ENCODE data around the gene PRSS16. TPM values are rescaled to one million over a fixed set of nuclear protein-coding genes. Genes with fewer than 3 reads are reported as not detected.

The PRSS16 gene
- total and polyA plus RNA-seq, 5 donors = 0.26 to 1.7 (median 0.61) TPM; not detected in 1

GRCh38 chr6:27267857-27268434, 20.4 kb downstream of the PRSS16 start:
- Histone ChIP-seq H3K9me3 (ENCODE audit: control insufficient read depth, low read length) (no peaks in the 10 kb centered on the region), H3K4me1 (ENCODE audit: control insufficient read depth, insufficient read depth, low read length) (no peaks in the 10 kb centered on the region), H3K4me3 (ENCODE audit: low read length) (no peak overlapping the region), H3K27ac (ENCODE audit: low read length) (no peak overlapping the region), H3K27me3 (ENCODE audit: control insufficient read depth, insufficient read depth) (peaks cover 6% of the 10 kb centered on the region)
- intact Hi-C loops (cut with DNase I) = no loop called here
- ATAC-seq = no peak
- no peak for DNase-seq
- 7% methylated on average over 22 of the region's 22 CpGs for WGBS

GRCh38 chr6:27268803-27269202, 21.3 kb downstream of the PRSS16 start:
- Histone ChIP-seq H3K4me1 (ENCODE audit: control insufficient read depth, insufficient read depth, low read length) (no peaks in the 10 kb centered on the region), H3K27me3 (ENCODE audit: control insufficient read depth, insufficient read depth) (peaks cover 7% of the 10 kb centered on the region), H3K4me3 (ENCODE audit: low read length) (no peak overlapping the region), H3K27ac (ENCODE audit: low read length) (no peak overlapping the region), H3K9me3 (ENCODE audit: control insufficient read depth, low read length) (no peaks in the 10 kb centered on the region)
- DNase-seq (no peak), ATAC-seq (no peak)
- WGBS = 73% methylated on average over 14 of the region's 14 CpGs
- intact Hi-C loops (cut with DNase I) = no loop called here

- Histone ChIP-seq H3K4me1 (ENCODE audit: control insufficient read depth, insufficient read depth, low read length) (no peaks in the 10 kb centered on the region), H3K9me3 (ENCODE audit: control insufficient read depth, low read length) (peaks cover 3% of the 10 kb centered on the region), H3K27ac (ENCODE audit: low read length) (no peak overlapping the region), H3K4me3 (ENCODE audit: low read length) (no peak overlapping the region), H3K27me3 (ENCODE audit: control insufficient read depth, insufficient read depth) (peaks cover 10% of the 10 kb centered on the region)
- intact Hi-C loops (cut with DNase I) = no loop called here
- 58% methylated on average over 11 of the region's 11 CpGs for WGBS
- DNase-seq (no peak), ATAC-seq (no peak)
Observed at GRCh38 chr6:27273783-27274182, 26.3 kb downstream of the PRSS16 start.

DNA sequence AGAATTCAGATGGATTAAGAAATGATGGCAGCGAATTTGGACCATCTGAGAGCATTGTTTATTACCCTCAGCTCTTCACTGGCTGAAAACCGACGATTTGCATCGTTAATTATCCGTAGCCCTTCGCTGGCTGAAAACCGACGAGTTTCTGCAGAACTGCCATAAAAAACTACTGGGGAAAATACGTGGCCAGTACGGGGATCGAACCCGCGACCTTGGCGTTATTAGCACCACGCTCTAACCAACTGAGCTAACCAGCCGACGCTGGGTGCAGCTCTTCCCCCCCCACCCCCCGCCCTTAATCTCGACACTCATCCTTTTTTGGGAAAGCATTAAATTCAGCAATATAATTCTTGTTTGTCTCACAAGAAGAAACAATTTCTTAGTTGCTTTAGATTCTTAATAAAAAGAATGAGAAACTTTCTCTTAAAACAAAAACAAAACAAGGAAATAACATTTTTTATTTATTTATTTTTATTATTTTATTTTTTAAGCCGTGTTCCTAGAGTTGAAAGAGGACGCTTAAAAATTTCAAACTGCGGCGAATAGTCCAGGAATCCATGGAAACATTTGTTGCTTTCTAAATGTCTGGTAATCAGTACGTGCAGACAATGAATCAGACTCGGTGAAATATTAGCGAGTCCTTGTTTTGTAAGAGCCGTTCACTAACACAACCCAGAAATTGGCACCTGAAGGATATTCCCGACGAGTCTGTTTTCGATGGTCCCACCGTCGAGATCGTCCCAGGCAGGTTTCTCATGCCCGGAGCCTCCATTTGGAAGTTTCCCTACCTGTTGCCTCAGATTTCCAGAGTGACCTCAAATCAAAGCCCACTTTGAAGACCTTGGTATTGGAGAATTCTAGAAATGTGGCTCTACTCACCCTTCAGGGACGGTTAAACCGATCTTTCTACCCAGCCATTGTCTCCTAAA, 27.8 kb downstream of the PRSS16 start:
- no peak for ATAC-seq

DNA sequence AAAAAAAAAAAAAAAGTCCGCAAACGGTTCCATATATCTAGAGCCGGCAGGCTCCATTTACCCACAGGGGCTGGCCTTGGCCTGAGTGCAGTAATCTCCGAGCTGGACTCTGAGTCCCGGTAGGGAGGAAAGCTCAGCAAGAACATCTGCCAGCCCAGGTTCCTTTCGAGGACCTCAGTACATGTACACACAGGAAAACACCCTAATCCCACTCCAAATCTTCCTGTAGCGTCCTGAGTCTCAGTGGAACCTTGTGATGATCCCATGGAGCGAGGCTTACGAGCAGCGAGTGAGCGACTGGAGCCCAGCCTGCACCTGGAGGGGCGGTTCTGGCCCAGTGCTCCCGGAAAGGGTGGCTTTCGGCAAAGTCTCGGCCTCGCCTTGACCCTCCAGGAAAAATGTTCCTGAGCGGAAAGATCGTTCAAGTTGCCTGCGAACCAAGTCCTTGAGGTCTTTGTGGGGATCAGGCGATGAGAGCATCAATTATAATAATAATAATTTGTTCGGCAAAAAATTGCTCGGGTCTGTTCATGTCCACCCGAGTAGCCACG, 32.1 kb downstream of the PRSS16 start:
- H3K9me3 ChIP-seq (ENCODE audit: control insufficient read depth, low read length) = peaks cover 5% of the 10 kb centered on the region
- ATAC-seq (no peak), DNase-seq (no peak)
- H3K4me3 ChIP-seq (ENCODE audit: low read length) = no peak overlapping the region
- WGBS = 5% methylated on average over 24 of the region's 24 CpGs
- no peaks in the 10 kb centered on the region for H3K4me1 ChIP-seq (ENCODE audit: control insufficient read depth, insufficient read depth, low read length)
- intact Hi-C loops (cut with DNase I) = no loop called here
- no peak overlapping the region for H3K27ac ChIP-seq (ENCODE audit: low read length)
- peaks cover 16% of the 10 kb centered on the region for H3K27me3 ChIP-seq (ENCODE audit: control insufficient read depth, insufficient read depth)

More for the DNA sequence above, 27.8 kb downstream of the PRSS16 start:
- no peaks in the 10 kb centered on the region for H3K4me1 ChIP-seq (ENCODE audit: control insufficient read depth, insufficient read depth, low read length)
- H3K4me3 ChIP-seq (ENCODE audit: low read length) = peak overlapping the region; percentile 13
- intact Hi-C loops (cut with DNase I) = no loop called here
- peaks cover 3% of the 10 kb centered on the region for H3K9me3 ChIP-seq (ENCODE audit: control insufficient read depth, low read length)
- no peak overlapping the region for H3K27ac ChIP-seq (ENCODE audit: low read length)
- no peak for DNase-seq
- 19% methylated on average over 36 of the region's 36 CpGs for WGBS
- H3K27me3 ChIP-seq (ENCODE audit: control insufficient read depth, insufficient read depth) = peaks cover 12% of the 10 kb centered on the region

DNA sequence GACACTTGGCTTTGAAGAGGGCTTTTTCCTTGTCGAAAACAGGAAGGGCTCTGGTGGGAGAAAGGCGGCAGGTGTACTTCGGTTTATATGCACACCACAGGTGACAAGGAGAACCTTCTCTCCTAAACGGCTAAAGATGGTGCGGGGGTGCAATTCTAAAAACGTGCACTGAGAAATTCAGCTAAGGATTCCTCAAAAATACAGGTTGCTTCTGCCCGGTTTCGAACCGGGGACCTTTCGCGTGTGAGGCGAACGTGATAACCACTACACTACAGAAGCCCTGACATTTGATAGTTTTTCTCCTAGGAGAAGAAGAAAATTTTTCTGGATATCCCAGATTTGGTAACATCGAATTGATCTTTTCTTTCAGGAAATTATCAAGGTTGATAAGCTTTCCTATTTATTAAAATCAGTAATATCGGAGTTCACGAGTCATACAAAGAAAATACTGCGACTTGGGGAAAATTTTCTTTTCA, 32.6 kb downstream of the PRSS16 start:
- 2% methylated on average over 17 of the region's 17 CpGs for WGBS
- no peak for ATAC-seq
- intact Hi-C loops (cut with DNase I) = no loop called here
- H3K4me3 ChIP-seq (ENCODE audit: low read length) = no peak overlapping the region
- H3K9me3 ChIP-seq (ENCODE audit: control insufficient read depth, low read length) = peaks cover 5% of the 10 kb centered on the region
- H3K4me1 ChIP-seq (ENCODE audit: control insufficient read depth, insufficient read depth, low read length) = no peaks in the 10 kb centered on the region
- no peak overlapping the region for H3K27ac ChIP-seq (ENCODE audit: low read length)
- peaks cover 16% of the 10 kb centered on the region for H3K27me3 ChIP-seq (ENCODE audit: control insufficient read depth, insufficient read depth)
- DNase-seq = no peak

DNA sequence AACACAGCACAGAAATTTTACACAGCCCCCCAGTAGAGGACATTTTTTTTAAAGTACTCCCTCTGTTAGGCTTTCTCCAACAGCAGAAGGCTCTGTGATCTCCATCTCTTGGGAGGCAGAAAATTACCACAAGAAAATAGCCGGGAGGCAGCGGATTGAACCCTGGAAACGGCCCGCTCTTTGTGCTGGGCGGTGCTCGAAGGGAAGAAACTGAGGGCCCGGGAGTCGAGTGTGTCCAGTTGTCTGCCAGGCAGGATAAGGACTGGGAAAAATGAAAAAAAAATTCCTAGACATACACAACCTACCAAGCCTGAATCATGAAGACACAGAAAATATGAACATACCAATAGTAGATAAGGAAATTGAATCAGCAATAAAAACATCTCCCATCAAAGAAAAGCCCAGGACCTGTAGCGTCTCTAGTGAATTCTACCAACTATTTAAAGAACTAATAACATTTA, 33.1 kb downstream of the PRSS16 start:
- intact Hi-C loops (cut with DNase I) = no loop called here
- H3K9me3 ChIP-seq (ENCODE audit: control insufficient read depth, low read length) = peaks cover 5% of the 10 kb centered on the region
- ATAC-seq (no peak), DNase-seq (no peak)
- peaks cover 16% of the 10 kb centered on the region for H3K27me3 ChIP-seq (ENCODE audit: control insufficient read depth, insufficient read depth)
- H3K4me3 ChIP-seq (ENCODE audit: low read length) = no peak overlapping the region
- no peaks in the 10 kb centered on the region for H3K4me1 ChIP-seq (ENCODE audit: control insufficient read depth, insufficient read depth, low read length)
- no peak overlapping the region for H3K27ac ChIP-seq (ENCODE audit: low read length)
- WGBS = 6% methylated on average over 9 of the region's 9 CpGs

- Histone ChIP-seq H3K27me3 (ENCODE audit: control insufficient read depth, insufficient read depth) (peaks cover 19% of the 10 kb centered on the region), H3K9me3 (ENCODE audit: control insufficient read depth, low read length) (peaks cover 5% of the 10 kb centered on the region), H3K4me1 (ENCODE audit: control insufficient read depth, insufficient read depth, low read length) (no peaks in the 10 kb centered on the region), H3K4me3 (ENCODE audit: low read length) (no peak overlapping the region), H3K27ac (ENCODE audit: low read length) (no peak overlapping the region)
- 9% methylated on average over 13 of the region's 13 CpGs for WGBS
- DNase-seq = no peak
- ATAC-seq = no peak
- intact Hi-C loops (cut with DNase I) = no loop called here
Observed at GRCh38 chr6:27281105-27281539, 33.6 kb downstream of the PRSS16 start.

DNA sequence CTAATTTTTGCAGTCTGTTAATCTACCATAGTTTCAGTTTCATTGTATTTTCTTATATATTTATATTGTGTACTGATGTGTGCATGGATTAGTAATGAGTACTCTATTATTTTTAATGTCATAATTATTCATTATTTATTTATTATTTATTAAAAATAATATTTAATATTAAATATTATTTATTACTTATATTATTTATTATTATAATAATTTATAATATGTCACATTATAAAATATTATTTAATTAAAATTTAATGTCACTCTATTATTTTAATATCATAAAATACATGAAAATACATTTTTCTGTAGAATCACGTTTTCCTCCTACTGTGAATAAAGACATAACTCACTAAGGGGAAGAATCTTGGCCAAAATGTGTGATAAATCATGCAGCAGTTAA, 34.1 kb downstream of the PRSS16 start:
- H3K27ac ChIP-seq (ENCODE audit: low read length) = no peak overlapping the region
- intact Hi-C loops (cut with DNase I) = no loop called here
- no peak overlapping the region for H3K4me3 ChIP-seq (ENCODE audit: low read length)
- WGBS = 32% methylated on average over 1 of the region's 1 CpG
- H3K27me3 ChIP-seq (ENCODE audit: control insufficient read depth, insufficient read depth) = peaks cover 19% of the 10 kb centered on the region
- H3K4me1 ChIP-seq (ENCODE audit: control insufficient read depth, insufficient read depth, low read length) = no peaks in the 10 kb centered on the region
- ATAC-seq = no peak
- peaks cover 5% of the 10 kb centered on the region for H3K9me3 ChIP-seq (ENCODE audit: control insufficient read depth, low read length)
- no peak for DNase-seq

DNA sequence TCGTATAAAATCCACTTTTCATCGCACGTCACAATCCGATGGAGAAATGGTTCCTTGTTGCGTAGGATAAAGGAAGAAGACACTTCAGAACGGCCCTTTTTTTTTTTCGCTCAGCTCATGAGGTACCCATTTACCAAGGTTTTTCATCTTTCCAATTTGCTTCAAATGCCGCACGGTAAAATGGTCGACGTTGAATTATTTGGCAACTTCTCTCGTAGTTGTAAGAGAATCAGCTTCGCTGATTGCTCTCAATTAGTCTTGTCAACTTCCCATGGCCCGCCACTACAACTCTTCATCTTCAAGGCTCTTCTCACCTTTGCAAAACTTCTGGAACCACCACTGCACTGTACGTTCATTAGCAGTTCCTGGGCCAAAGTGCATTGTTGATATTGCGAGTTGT, 35.8 kb downstream of the PRSS16 start:
- intact Hi-C loops (cut with DNase I) = no loop called here
- ATAC-seq (no peak), DNase-seq (no peak)
- Histone ChIP-seq H3K27ac (ENCODE audit: low read length) (no peak overlapping the region), H3K9me3 (ENCODE audit: control insufficient read depth, low read length) (peaks cover 2% of the 10 kb centered on the region), H3K27me3 (ENCODE audit: control insufficient read depth, insufficient read depth) (peaks cover 16% of the 10 kb centered on the region), H3K4me3 (ENCODE audit: low read length) (no peak overlapping the region), H3K4me1 (ENCODE audit: control insufficient read depth, insufficient read depth, low read length) (no peaks in the 10 kb centered on the region)
- WGBS = 6% methylated on average over 16 of the region's 16 CpGs

- Histone ChIP-seq H3K9me3 (ENCODE audit: control insufficient read depth, low read length) (peaks cover 4% of the 10 kb centered on the region), H3K27ac (ENCODE audit: low read length) (no peak overlapping the region), H3K27me3 (ENCODE audit: control insufficient read depth, insufficient read depth) (peaks cover 5% of the 10 kb centered on the region), H3K4me3 (ENCODE audit: low read length) (no peak overlapping the region), H3K4me1 (ENCODE audit: control insufficient read depth, insufficient read depth, low read length) (no peaks in the 10 kb centered on the region)
- intact Hi-C loops (cut with DNase I) = no loop called here
- 80% methylated on average over 2 of the region's 2 CpGs for WGBS
- ATAC-seq = no peak
- no peak for DNase-seq
Observed at GRCh38 chr6:27286141-27286540, 38.6 kb downstream of the PRSS16 start.

Measured in right cardiac atrium (tissue), 5 donors.